ENCODE results near the gene KIF16B. TPM values are rescaled to one million over a fixed set of nuclear protein-coding genes. Genes with fewer than 3 reads are reported as not detected.

KIF16B gene
- total RNA-seq, 1 experiment from 2014 or later = 6.1 TPM

GRCh38 chr20:16500197-16500596 is 73.1 kb downstream of the KIF16B start:
- Histone ChIP-seq H3K4me3 (ENCODE audit: low read length) (no peak overlapping the region), H3K9me2 (replicated peaks; ENCODE audit: insufficient read depth, low read length) (no peaks in the 10 kb centered on the region), H3K4me1 (ENCODE audit: low read length) (peaks cover under 1% of the 10 kb centered on the region), H3K79me2 (ENCODE audit: low read length) (no peaks in the 10 kb centered on the region), H3K9me3 (ENCODE audit: low read length) (no peaks in the 10 kb centered on the region), H3K9ac (ENCODE audit: low read length) (no peak overlapping the region), H3K27me3 (ENCODE audit: low read length) (no peaks in the 10 kb centered on the region), H2AFZ (ENCODE audit: low read length) (no peak overlapping the region), H3K27ac (ENCODE audit: low read length) (no peak overlapping the region), H4K20me1 (ENCODE audit: insufficient read depth, low read depth, low read length) (no peaks in the 10 kb centered on the region), H3K4me2 (ENCODE audit: low read depth, low read length, poor library complexity, severe bottlenecking) (no peak overlapping the region), H3K36me3 (ENCODE audit: insufficient read depth, low read length) (no peaks in the 10 kb centered on the region)
- no peak for DNase-seq

GRCh38 chr20:16498526-16499253 is 74.6 kb downstream of the KIF16B start:
- H3K9ac ChIP-seq (ENCODE audit: low read length) = no peak overlapping the region
- H3K4me2 ChIP-seq (ENCODE audit: low read depth, low read length, poor library complexity, severe bottlenecking) = no peak overlapping the region
- no peaks in the 10 kb centered on the region for H3K36me3 ChIP-seq (ENCODE audit: insufficient read depth, low read length)
- H3K4me1 ChIP-seq (ENCODE audit: low read length) = no peaks in the 10 kb centered on the region
- no peak for DNase-seq
- no peak overlapping the region for H3K4me3 ChIP-seq (ENCODE audit: low read length)
- H3K9me2 ChIP-seq (replicated peaks; ENCODE audit: insufficient read depth, low read length) = no peaks in the 10 kb centered on the region
- no peaks in the 10 kb centered on the region for H3K79me2 ChIP-seq (ENCODE audit: low read length)
- no peaks in the 10 kb centered on the region for H3K9me3 ChIP-seq (ENCODE audit: low read length)
- H2AFZ ChIP-seq (ENCODE audit: low read length) = no peak overlapping the region
- no peaks in the 10 kb centered on the region for H3K27me3 ChIP-seq (ENCODE audit: low read length)
- no peak overlapping the region for H3K27ac ChIP-seq (ENCODE audit: low read length)
- H4K20me1 ChIP-seq (ENCODE audit: insufficient read depth, low read depth, low read length) = no peaks in the 10 kb centered on the region

- Histone ChIP-seq H3K4me3 (ENCODE audit: low read length) (no peak overlapping the region), H3K36me3 (ENCODE audit: insufficient read depth, low read length) (no peaks in the 10 kb centered on the region), H3K4me2 (ENCODE audit: low read depth, low read length, poor library complexity, severe bottlenecking) (no peak overlapping the region), H3K79me2 (ENCODE audit: low read length) (no peaks in the 10 kb centered on the region), H3K4me1 (ENCODE audit: low read length) (no peaks in the 10 kb centered on the region), H4K20me1 (ENCODE audit: insufficient read depth, low read depth, low read length) (no peaks in the 10 kb centered on the region), H3K27me3 (ENCODE audit: low read length) (no peaks in the 10 kb centered on the region), H2AFZ (ENCODE audit: low read length) (no peak overlapping the region), H3K27ac (ENCODE audit: low read length) (no peak overlapping the region), H3K9me2 (replicated peaks; ENCODE audit: insufficient read depth, low read length) (no peaks in the 10 kb centered on the region), H3K9ac (ENCODE audit: low read length) (no peak overlapping the region), H3K9me3 (ENCODE audit: low read length) (no peaks in the 10 kb centered on the region)
- no peak for DNase-seq
These were observed 75.4 kb downstream of the KIF16B start for GRCh38 chr20:16497896-16498295.

GRCh38 chr20:16493486-16493885 is 79.8 kb downstream of the KIF16B start:
- Histone ChIP-seq H4K20me1 (ENCODE audit: insufficient read depth, low read depth, low read length) (no peaks in the 10 kb centered on the region), H3K27ac (ENCODE audit: low read length) (no peak overlapping the region), H3K9me3 (ENCODE audit: low read length) (no peaks in the 10 kb centered on the region), H3K79me2 (ENCODE audit: low read length) (no peaks in the 10 kb centered on the region), H3K9ac (ENCODE audit: low read length) (no peak overlapping the region), H3K9me2 (replicated peaks; ENCODE audit: insufficient read depth, low read length) (no peaks in the 10 kb centered on the region), H2AFZ (ENCODE audit: low read length) (no peak overlapping the region), H3K4me1 (ENCODE audit: low read length) (no peaks in the 10 kb centered on the region), H3K27me3 (ENCODE audit: low read length) (no peaks in the 10 kb centered on the region), H3K4me3 (ENCODE audit: low read length) (no peak overlapping the region), H3K36me3 (ENCODE audit: insufficient read depth, low read length) (no peaks in the 10 kb centered on the region), H3K4me2 (ENCODE audit: low read depth, low read length, poor library complexity, severe bottlenecking) (no peak overlapping the region)
- no peak for DNase-seq

- Histone ChIP-seq H3K9ac (ENCODE audit: low read length) (no peak overlapping the region), H2AFZ (ENCODE audit: low read length) (no peak overlapping the region), H3K4me2 (ENCODE audit: low read depth, low read length, poor library complexity, severe bottlenecking) (no peak overlapping the region)
These were observed 81.8 kb downstream of the KIF16B start for GRCh38 chr20:16491294-16491905.

GRCh38 chr20:16490696-16491095 is 82.6 kb downstream of the KIF16B start:
- Histone ChIP-seq H3K79me2 (ENCODE audit: low read length) (no peaks in the 10 kb centered on the region), H3K4me3 (ENCODE audit: low read length) (no peak overlapping the region), H3K36me3 (ENCODE audit: insufficient read depth, low read length) (no peaks in the 10 kb centered on the region), H3K4me1 (ENCODE audit: low read length) (no peaks in the 10 kb centered on the region), H3K9ac (ENCODE audit: low read length) (no peak overlapping the region), H2AFZ (ENCODE audit: low read length) (no peak overlapping the region), H3K9me2 (replicated peaks; ENCODE audit: insufficient read depth, low read length) (no peaks in the 10 kb centered on the region), H3K27ac (ENCODE audit: low read length) (no peak overlapping the region), H3K4me2 (ENCODE audit: low read depth, low read length, poor library complexity, severe bottlenecking) (no peak overlapping the region), H3K9me3 (ENCODE audit: low read length) (no peaks in the 10 kb centered on the region), H3K27me3 (ENCODE audit: low read length) (no peaks in the 10 kb centered on the region), H4K20me1 (ENCODE audit: insufficient read depth, low read depth, low read length) (no peaks in the 10 kb centered on the region)
- no peak for DNase-seq

More at GRCh38 chr20:16491294-16491905, 81.8 kb downstream of the KIF16B start:
- DNase-seq = no peak
- no peak overlapping the region for H3K27ac ChIP-seq (ENCODE audit: low read length)
- no peaks in the 10 kb centered on the region for H3K36me3 ChIP-seq (ENCODE audit: insufficient read depth, low read length)
- H4K20me1 ChIP-seq (ENCODE audit: insufficient read depth, low read depth, low read length) = no peaks in the 10 kb centered on the region
- no peaks in the 10 kb centered on the region for H3K9me2 ChIP-seq (replicated peaks; ENCODE audit: insufficient read depth, low read length)
- no peaks in the 10 kb centered on the region for H3K9me3 ChIP-seq (ENCODE audit: low read length)
- no peaks in the 10 kb centered on the region for H3K27me3 ChIP-seq (ENCODE audit: low read length)
- no peaks in the 10 kb centered on the region for H3K79me2 ChIP-seq (ENCODE audit: low read length)
- no peaks in the 10 kb centered on the region for H3K4me1 ChIP-seq (ENCODE audit: low read length)
- no peak overlapping the region for H3K4me3 ChIP-seq (ENCODE audit: low read length)

GRCh38 chr20:16488616-16489015 is 84.6 kb downstream of the KIF16B start:
- H3K4me3 ChIP-seq (ENCODE audit: low read length) = no peak overlapping the region
- H3K4me2 ChIP-seq (ENCODE audit: low read depth, low read length, poor library complexity, severe bottlenecking) = no peak overlapping the region
- H3K27ac ChIP-seq (ENCODE audit: low read length) = no peak overlapping the region
- no peaks in the 10 kb centered on the region for H3K4me1 ChIP-seq (ENCODE audit: low read length)
- no peaks in the 10 kb centered on the region for H3K9me3 ChIP-seq (ENCODE audit: low read length)
- H3K36me3 ChIP-seq (ENCODE audit: insufficient read depth, low read length) = no peaks in the 10 kb centered on the region
- H3K79me2 ChIP-seq (ENCODE audit: low read length) = no peaks in the 10 kb centered on the region
- H4K20me1 ChIP-seq (ENCODE audit: insufficient read depth, low read depth, low read length) = no peaks in the 10 kb centered on the region
- no peaks in the 10 kb centered on the region for H3K9me2 ChIP-seq (replicated peaks; ENCODE audit: insufficient read depth, low read length)
- no peak overlapping the region for H3K9ac ChIP-seq (ENCODE audit: low read length)
- no peaks in the 10 kb centered on the region for H3K27me3 ChIP-seq (ENCODE audit: low read length)
- DNase-seq = no peak
- no peak overlapping the region for H2AFZ ChIP-seq (ENCODE audit: low read length)

GRCh38 chr20:16488086-16488485 is 85.2 kb downstream of the KIF16B start:
- H3K9me3 ChIP-seq (ENCODE audit: low read length) = no peaks in the 10 kb centered on the region
- H3K9me2 ChIP-seq (replicated peaks; ENCODE audit: insufficient read depth, low read length) = no peaks in the 10 kb centered on the region
- H3K27ac ChIP-seq (ENCODE audit: low read length) = no peak overlapping the region
- H3K4me1 ChIP-seq (ENCODE audit: low read length) = no peaks in the 10 kb centered on the region
- H2AFZ ChIP-seq (ENCODE audit: low read length) = no peak overlapping the region
- H3K79me2 ChIP-seq (ENCODE audit: low read length) = no peaks in the 10 kb centered on the region
- H3K36me3 ChIP-seq (ENCODE audit: insufficient read depth, low read length) = no peaks in the 10 kb centered on the region
- no peak for DNase-seq
- H3K4me2 ChIP-seq (ENCODE audit: low read depth, low read length, poor library complexity, severe bottlenecking) = no peak overlapping the region
- no peak overlapping the region for H3K4me3 ChIP-seq (ENCODE audit: low read length)
- H4K20me1 ChIP-seq (ENCODE audit: insufficient read depth, low read depth, low read length) = no peaks in the 10 kb centered on the region
- H3K27me3 ChIP-seq (ENCODE audit: low read length) = no peaks in the 10 kb centered on the region
- H3K9ac ChIP-seq (ENCODE audit: low read length) = no peak overlapping the region
